ENCODE data around the gene TMEM41A. TPM values are rescaled to one million over a fixed set of nuclear protein-coding genes. Genes with fewer than 3 reads are reported as not detected.

TMEM41A gene
- 16.8 TPM for total RNA-seq

DNA sequence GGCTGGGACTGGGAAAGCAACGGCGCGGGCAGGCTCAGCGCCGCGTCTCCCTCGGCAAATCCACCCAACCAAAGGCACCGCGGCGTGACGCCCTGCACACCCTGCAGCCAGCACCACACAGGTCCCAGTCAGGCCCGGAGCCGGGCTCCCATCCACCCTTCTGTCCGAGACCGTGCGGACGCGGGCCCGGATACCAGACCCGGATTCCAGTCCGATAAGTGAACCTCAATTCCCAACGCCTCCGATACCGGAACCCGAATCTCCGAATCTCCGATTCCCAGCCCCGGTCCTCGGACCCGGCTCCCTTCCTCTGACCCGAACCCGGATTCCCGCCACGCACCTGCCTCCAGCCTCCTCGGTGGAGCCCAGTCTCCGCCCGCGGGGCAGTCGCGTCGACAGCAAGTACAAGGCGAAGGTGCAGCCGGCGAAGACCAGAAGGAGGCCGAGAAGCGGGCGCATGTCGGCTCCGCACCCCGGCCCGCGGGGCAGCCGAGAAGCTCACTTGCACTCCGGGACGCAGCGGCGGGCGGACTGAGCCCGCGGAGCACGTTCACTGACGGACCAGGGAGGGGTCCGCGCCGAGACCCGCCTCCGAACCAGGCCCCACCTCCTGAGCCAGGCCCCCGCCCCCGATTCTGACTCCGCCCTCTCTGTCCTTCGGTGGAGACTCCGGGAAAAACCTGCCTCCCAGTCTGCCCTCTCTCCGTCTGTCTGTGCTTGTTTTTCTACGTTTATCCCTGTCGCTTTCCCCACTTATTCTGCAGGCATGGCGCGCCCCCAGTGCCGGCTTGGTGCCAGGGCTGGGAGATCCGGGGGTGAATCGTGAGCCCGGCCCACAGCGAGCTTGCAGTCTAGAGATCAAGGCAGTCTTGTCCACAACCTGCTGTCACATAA is at the start of gene TMEM41A:
TMEM41A (minus strand) TSS at position 533 of the 894 bp plus-strand sequence; CDS start at position 459, 74 bp downstream.
- H3K4me3 ChIP-seq (ENCODE audit: low read length): peak within 1 kb of the TSS; percentile 95
- H3K9me3 ChIP-seq (ENCODE audit: low read depth, low read length): no peaks in the 10 kb centered on the region
- peaks cover 21% of the 10 kb centered on the region for H3K4me1 ChIP-seq (ENCODE audit: insufficient read depth, low read length)
- no peaks in the 10 kb centered on the region for H3K27me3 ChIP-seq (ENCODE audit: insufficient read depth, low read length)

DNA sequence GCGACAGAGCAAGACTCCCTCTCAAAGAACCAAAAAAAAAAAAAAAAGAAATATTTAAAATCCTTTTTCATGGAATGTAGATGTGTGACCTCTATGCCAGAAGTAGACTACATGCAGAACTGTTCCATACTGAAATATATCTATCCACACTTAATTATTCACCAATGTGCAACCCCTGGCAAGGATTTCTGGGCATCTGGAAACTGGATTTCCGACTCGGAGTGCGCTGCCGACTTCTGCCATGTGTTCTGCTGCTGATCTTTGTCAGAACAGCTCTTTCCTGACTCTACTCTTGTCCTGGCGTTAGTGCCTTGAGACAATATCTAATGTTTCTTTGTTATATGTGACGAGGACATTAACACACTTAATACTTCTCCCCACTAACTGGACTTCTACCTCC is 41.9 kb upstream of the TMEM41A start:
- Histone ChIP-seq H3K27me3 (ENCODE audit: insufficient read depth, low read length) (no peaks in the 10 kb centered on the region), H3K4me3 (ENCODE audit: low read length) (no peak overlapping the region), H3K4me1 (ENCODE audit: insufficient read depth, low read length) (peaks cover 12% of the 10 kb centered on the region), H3K9me3 (ENCODE audit: low read depth, low read length) (no peaks in the 10 kb centered on the region)

DNA sequence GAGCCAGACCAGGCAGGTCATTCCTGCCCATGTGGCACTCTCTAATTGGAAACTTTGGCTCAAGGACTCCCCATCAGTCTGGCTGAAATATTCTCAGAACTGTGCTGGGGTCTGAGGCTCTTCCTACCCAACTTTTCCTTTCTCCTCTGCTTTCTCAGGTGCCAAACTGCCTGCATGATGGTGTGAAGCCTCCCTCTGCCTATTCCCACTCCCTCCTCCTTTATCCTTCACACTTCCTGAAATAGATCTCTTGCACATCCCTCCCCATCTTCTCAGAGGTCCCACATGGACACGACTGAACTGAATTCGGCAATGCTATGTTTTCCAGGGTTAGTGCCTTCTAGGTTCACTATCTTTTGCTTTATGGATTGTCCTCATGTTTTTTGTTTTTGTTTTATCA is 41.1 kb upstream of the TMEM41A start:
- Histone ChIP-seq H3K9me3 (ENCODE audit: low read depth, low read length) (no peaks in the 10 kb centered on the region), H3K27me3 (ENCODE audit: insufficient read depth, low read length) (no peaks in the 10 kb centered on the region), H3K4me3 (ENCODE audit: low read length) (no peak overlapping the region), H3K4me1 (ENCODE audit: insufficient read depth, low read length) (peaks cover 12% of the 10 kb centered on the region)

DNA sequence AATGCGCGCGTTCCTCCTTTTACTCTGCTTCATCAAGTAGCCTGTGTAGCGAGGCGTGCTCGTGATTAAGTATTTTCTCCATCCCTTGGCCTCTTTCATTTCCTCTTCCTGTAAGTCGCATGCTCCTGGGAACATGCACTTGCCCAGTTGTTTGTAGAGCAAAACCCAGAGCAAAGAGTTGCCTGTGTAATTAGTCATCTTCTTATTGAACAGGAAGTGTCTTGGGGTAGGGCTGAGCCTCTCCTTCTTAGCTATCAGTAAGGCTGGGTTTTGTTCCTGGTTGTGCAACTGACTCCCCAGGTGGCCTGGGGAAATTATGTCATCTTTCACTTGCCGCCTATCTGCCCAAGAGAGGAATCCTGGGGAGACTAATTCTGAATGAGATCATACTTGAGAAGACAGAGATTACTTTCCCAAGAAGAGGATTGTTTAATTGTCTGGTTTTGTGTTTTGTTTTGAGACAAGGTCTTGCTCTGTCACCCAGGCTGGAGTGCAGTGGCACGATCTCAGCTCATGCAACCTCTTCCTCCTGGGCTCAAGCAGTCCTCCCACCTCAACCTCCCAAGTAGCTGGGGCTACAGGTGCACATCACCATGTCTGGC is 38.6 kb upstream of the TMEM41A start:
- Histone ChIP-seq H3K4me1 (ENCODE audit: insufficient read depth, low read length) (peaks cover 12% of the 10 kb centered on the region), H3K4me3 (ENCODE audit: low read length) (no peak overlapping the region), H3K9me3 (ENCODE audit: low read depth, low read length) (no peaks in the 10 kb centered on the region), H3K27me3 (ENCODE audit: insufficient read depth, low read length) (no peaks in the 10 kb centered on the region)

DNA sequence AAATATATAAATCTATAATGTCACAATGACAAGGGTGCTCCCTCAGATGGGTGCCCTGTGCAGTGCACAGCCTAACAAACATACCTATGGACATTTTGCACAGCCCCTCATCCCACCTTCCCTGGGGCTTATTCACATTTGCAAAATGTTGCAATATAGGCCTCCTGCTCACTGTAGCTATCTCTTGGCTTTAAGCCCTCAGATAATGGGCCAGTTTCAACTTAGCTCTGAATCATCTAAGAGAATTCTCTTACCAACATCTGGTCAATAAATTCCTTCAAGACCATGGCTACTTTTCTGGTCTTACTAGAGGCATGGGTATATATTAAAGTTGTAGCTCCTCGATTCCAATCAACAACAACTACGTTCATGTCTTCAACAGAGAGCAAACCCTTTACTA is 35.7 kb upstream of the TMEM41A start:
- no peak overlapping the region for H3K4me3 ChIP-seq (ENCODE audit: low read length)
- H3K4me1 ChIP-seq (ENCODE audit: insufficient read depth, low read length): peaks cover 12% of the 10 kb centered on the region
- H3K9me3 ChIP-seq (ENCODE audit: low read depth, low read length): no peaks in the 10 kb centered on the region
- no peaks in the 10 kb centered on the region for H3K27me3 ChIP-seq (ENCODE audit: insufficient read depth, low read length)

DNA sequence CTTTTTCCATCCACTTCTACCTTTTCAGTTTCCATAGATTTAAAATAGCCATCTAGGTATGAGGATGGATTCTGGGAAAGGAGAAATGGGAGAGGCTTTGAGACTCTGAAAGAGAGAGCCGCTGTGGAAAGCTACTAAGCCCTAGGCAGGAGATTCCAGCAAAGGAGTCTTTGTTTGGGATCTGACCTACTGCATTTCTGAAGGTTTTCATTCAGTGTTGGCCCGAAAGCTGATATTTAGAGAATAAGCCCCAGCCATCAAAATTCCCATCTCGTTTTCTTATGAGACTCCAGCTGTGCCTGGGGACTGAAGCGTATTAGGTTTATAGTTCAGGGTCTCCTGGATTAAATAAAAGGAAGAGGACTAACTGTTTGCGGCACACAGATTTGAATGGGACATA is 34.1 kb upstream of the TMEM41A start:
- Histone ChIP-seq H3K4me3 (ENCODE audit: low read length) (no peak overlapping the region), H3K9me3 (ENCODE audit: low read depth, low read length) (no peaks in the 10 kb centered on the region), H3K27me3 (ENCODE audit: insufficient read depth, low read length) (no peaks in the 10 kb centered on the region), H3K4me1 (ENCODE audit: insufficient read depth, low read length) (peaks cover 12% of the 10 kb centered on the region)

DNA sequence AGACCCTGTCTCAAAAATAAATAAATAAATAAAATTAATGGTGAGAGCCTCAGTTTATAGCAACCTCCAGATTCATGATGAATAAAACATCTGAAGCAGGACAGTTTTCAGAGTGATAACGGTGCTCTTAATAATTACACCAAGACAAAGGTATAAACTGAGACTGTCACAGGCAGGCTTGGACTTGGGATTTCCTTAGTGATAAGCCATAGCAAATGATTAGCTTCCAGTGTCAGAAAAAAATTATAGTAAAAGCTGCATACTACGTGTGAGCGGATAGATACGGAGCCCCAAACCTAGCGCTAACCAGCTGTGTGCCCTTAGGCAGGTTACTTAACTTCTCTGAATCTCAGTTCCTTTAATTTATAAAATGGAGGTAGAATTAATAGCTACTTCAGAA is 32.0 kb upstream of the TMEM41A start:
- Histone ChIP-seq H3K4me1 (ENCODE audit: insufficient read depth, low read length) (no peaks in the 10 kb centered on the region), H3K4me3 (ENCODE audit: low read length) (no peak overlapping the region), H3K27me3 (ENCODE audit: insufficient read depth, low read length) (no peaks in the 10 kb centered on the region), H3K9me3 (ENCODE audit: low read depth, low read length) (no peaks in the 10 kb centered on the region)

DNA sequence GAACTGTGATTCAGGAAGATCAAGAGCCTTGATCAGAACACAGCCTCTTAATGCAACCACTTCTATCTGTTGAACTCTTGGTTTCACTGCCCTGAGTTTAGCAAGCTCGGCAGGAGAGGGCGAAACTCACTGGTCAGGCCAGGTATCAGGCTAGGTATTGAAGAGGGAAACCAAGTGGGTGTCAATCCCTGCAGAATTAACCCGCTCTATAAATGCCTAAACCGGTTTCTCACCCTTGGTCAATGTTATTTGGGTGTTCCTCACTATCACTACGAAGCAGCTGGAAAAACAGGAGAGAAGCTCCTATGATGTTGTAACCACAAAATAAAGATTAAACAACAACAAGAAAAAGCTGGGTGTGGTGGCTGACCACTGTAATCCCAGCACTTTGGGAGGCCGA is 29.7 kb upstream of the TMEM41A start:
- Histone ChIP-seq H3K4me3 (ENCODE audit: low read length) (no peak overlapping the region), H3K4me1 (ENCODE audit: insufficient read depth, low read length) (no peaks in the 10 kb centered on the region), H3K27me3 (ENCODE audit: insufficient read depth, low read length) (no peaks in the 10 kb centered on the region), H3K9me3 (ENCODE audit: low read depth, low read length) (no peaks in the 10 kb centered on the region)

DNA sequence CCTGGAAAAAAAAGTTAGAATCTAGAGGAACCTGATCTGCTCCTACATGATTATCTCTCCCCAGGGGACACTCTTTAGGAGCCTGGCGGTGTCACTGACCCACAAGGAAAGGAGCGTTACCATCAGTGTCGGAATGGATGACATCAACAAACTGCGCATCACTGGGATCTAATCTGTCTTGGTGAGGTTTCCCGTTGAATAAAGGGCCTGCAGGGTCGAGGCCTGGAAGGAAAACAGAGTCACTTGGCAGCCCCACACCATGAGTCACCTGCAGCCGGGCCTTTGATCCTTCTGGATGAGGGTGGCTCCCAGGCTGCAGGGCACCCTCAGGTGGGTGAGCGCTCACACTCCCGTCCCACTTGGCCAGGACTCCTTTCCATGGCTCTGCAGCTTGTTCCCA is 28.5 kb upstream of the TMEM41A start:
- Histone ChIP-seq H3K4me1 (ENCODE audit: insufficient read depth, low read length) (no peaks in the 10 kb centered on the region), H3K9me3 (ENCODE audit: low read depth, low read length) (no peaks in the 10 kb centered on the region), H3K27me3 (ENCODE audit: insufficient read depth, low read length) (no peaks in the 10 kb centered on the region), H3K4me3 (ENCODE audit: low read length) (no peak overlapping the region)

DNA sequence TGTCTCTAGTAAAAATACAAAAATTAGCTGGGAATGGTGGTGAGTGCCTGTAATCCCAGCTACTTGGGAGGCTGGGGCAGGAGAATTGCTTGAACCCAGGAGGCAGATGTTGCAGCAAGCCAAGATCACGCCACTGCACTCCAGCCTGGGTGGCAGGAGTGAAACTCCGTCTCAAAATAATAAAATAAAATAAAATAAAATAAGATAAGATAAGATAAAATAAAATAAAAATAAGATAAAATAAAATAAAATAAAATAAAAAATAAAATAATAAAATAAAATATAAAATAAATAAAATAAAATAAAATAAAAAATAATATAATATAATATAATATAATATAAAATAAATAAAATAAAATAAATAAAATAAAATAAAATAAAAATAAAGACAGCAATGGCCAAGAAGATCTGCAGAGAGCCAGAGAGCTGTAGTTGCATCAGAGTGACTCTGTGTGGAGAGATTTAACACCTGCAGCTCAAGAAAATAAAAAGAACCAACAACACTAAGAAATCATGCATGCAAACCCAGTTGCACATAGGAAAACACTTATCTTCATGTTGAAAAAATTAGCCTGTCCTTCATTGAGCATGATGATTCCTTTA is 27.6 kb upstream of the TMEM41A start:
- Histone ChIP-seq H3K4me1 (ENCODE audit: insufficient read depth, low read length) (no peaks in the 10 kb centered on the region), H3K4me3 (ENCODE audit: low read length) (no peak overlapping the region), H3K9me3 (ENCODE audit: low read depth, low read length) (no peaks in the 10 kb centered on the region), H3K27me3 (ENCODE audit: insufficient read depth, low read length) (no peaks in the 10 kb centered on the region)

DNA sequence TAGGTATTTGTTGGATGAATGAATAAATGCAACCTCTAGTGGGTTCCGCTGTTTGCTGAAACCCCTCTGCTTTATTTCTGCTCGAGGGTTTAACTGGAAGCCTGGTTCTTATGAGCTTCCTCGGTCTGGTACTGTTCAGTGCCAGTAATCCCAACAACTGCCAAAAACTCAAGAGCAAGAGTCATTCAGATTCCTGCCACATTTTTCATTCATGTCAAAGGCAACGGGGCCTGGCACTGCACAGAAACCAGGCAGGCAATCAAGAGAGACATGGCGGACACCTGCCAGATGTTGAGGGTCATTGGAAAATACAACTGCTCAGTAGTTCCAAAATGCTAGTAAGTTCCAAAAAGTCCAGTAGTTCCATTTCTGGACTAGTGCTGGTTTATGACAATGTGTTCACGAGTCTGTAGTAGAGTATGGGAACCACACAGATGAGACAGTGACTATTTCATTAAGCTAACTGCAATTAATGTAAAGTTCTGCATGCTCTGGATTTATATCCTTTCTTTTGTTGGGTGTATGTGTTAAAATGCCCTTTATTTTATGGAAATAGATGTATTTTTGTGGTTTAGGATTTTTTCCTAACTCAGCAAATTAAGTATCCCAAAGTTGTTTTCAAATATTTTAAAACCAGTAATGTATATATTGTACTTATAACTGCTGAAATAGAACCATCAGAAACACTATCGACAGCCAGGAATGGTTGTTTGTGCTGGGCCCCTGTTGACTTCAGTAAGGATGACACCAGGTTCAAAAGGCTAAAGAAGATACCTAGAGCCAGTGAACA is 22.7 kb upstream of the TMEM41A start:
- no peaks in the 10 kb centered on the region for H3K27me3 ChIP-seq (ENCODE audit: insufficient read depth, low read length)
- H3K4me1 ChIP-seq (ENCODE audit: insufficient read depth, low read length): no peaks in the 10 kb centered on the region
- H3K4me3 ChIP-seq (ENCODE audit: low read length): no peak overlapping the region
- no peaks in the 10 kb centered on the region for H3K9me3 ChIP-seq (ENCODE audit: low read depth, low read length)

DNA sequence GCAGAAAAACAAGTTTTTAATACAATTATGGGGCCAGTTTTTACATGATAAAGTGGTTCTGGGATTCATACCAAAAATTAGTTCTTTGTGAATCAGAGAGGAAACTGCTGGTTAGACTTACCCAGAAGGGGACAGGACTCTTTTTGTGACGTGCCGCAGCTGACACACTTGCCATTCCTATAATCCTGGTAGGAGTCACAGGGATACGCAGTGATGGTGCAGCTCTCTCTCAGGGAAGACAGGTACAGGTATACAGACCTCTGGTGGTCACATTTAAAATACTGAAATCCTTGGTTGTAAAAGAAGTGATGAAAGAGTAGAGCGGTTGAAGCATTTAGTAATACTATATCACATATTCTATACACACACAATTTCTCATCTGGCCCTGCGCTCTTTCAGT is 20.2 kb upstream of the TMEM41A start:
- no peaks in the 10 kb centered on the region for H3K27me3 ChIP-seq (ENCODE audit: insufficient read depth, low read length)
- no peak overlapping the region for H3K4me3 ChIP-seq (ENCODE audit: low read length)
- H3K9me3 ChIP-seq (ENCODE audit: low read depth, low read length): no peaks in the 10 kb centered on the region
- H3K4me1 ChIP-seq (ENCODE audit: insufficient read depth, low read length): no peaks in the 10 kb centered on the region

DNA sequence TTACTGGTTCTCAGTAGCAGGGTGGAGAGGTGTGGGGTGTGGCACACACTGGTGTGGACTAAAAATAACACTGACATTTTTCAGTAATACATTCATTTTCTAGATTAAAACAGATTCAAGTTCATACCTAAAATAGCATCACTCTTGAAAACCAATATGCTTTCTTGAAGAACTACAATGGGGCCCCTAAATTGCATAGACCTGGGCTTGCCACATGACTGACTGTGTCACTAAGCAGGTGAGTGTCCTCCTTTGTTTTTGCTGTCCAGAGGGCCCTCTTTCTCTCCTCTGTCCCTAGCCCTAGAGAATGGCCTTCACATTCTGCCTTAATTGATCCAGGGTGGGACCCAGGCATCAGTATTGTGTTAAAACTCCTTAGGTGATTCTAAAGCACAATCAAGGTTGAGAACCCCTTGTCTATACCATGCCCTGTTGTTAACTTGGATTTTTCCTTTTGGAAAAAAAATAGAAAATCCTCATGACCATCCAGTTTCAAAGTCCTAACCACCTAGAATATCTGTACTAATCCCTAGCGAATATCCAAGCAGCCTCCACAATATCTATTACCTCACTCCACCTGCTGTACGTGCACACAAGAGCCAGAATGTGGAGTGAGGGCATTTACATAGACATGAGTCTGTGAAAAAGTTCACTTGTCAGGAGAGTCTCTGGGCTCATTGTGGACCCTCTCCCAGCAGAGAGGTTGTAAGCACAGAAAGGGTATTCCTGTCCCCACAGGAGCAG is 18.7 kb upstream of the TMEM41A start:
- H3K9me3 ChIP-seq (ENCODE audit: low read depth, low read length): no peaks in the 10 kb centered on the region
- H3K27me3 ChIP-seq (ENCODE audit: insufficient read depth, low read length): no peaks in the 10 kb centered on the region
- no peaks in the 10 kb centered on the region for H3K4me1 ChIP-seq (ENCODE audit: insufficient read depth, low read length)
- no peak overlapping the region for H3K4me3 ChIP-seq (ENCODE audit: low read length)

DNA sequence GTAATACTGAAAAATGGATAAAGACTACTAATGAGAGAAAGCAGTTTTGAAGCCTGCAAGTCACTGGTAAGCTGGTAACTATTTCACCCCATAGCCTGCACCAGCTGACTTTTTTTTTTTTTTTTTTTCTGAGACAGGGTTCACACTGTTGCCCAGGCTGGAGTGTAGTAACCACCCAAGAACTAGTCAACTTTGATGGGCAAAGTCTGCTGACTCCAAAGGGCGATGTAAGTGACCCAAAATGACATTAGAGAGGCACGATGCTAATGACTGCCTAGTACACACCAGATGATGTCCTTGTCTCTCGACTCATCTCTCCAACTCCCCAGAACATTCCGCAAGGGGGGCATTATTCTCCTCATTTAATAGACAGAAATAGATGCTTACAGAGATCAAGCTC is 12.9 kb upstream of the TMEM41A start:
- H3K4me3 ChIP-seq (ENCODE audit: low read length): no peak overlapping the region
- no peaks in the 10 kb centered on the region for H3K4me1 ChIP-seq (ENCODE audit: insufficient read depth, low read length)
- no peaks in the 10 kb centered on the region for H3K9me3 ChIP-seq (ENCODE audit: low read depth, low read length)
- no peaks in the 10 kb centered on the region for H3K27me3 ChIP-seq (ENCODE audit: insufficient read depth, low read length)

Data from mononuclear cell (primary cell).